ENCODE results near the gene ACAA1. TPM values are rescaled to one million over a fixed set of nuclear protein-coding genes. Genes with fewer than 3 reads are reported as not detected.
A peak's percentile ranks its signal among the peaks of the same experiment; 100 is the strongest.

ACAA1 gene
- total and polyA plus RNA-seq, 9 of the 15 experiments (the other 6 are each of a cell fraction or from before 2014, with no cell fraction given): 4.0 to 88.9 (median 57.2) TPM

DNA sequence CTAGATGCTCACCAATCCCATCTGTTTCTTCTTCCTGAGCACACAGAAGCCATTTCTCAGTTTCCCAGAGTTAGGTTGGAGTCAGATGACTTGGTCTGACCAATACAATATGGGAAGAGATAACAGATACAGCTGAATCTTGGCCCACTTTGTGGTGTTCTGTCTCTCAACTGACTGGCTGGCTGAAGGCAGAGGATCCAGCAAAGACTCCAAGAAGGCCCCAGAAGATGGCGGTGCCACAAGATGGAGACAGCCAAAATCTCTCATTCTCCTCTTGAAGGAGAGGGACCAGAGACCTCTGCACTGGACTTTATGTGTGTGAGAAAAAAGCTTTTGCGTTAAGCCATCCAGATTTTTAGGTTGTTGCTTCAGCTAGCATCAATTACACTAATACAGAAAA, 20.2 kb upstream of the ACAA1 start:
- in situ Hi-C loops (cut with MboI): no loop called here
- no TSS peak for BruUV-seq (replicated peaks)
- intact Hi-C loops (cut with micrococcal nuclease): no loop called here
- ATAC-seq (peak; percentile 44), FAIRE-seq (no peak), DNase-seq (ENCODE audit: extremely low read depth in 1 of 4, low spot score in 3 of 4) (peak in 1 of 4 experiments; percentile 30)
- H3K36me3 ChIP-seq (ENCODE audit: control insufficient read depth, insufficient read depth, low read length): no peaks in the 10 kb centered on the region
- no peak overlapping the region for H3K4me3 ChIP-seq
- ChIA-PET POLR2A (interaction anchor here (1.1 to 2.2 kb wide), 3 partner anchors 8 to 15 kb away, joined by 3 to 8 read pairs (median 5); partner anchors contain the start of gene OXSR1), CTCF (ENCODE audit: low intra/inter-chr PET ratio) (no interaction called here)
- no peaks in the 10 kb centered on the region for H3K79me2 ChIP-seq (ENCODE audit: control insufficient read depth, insufficient read depth, low read length)
- WGBS (ENCODE audit: insufficient coverage, low coverage, missing lambda C conversion rate): 70% methylated on average over 2 of the region's 2 CpGs
- H3K9ac ChIP-seq (ENCODE audit: insufficient read depth in 1 of 2, low read depth in 2 of 2, low read length in 2 of 2): no peak overlapping the region
- H3K4me1 ChIP-seq (replicated peaks in 1 of 2; ENCODE audit: control insufficient read depth in 2 of 2, insufficient read depth in 2 of 2, low read length in 2 of 2): peaks cover 0 to 2% of the 10 kb centered on the region in 2 experiments; a peak in 1 of 5 replicates
- no peaks in the 10 kb centered on the region for H3K9me3 ChIP-seq (replicated peaks; ENCODE audit: control insufficient read depth, insufficient read depth, low read depth, low read length)
- H4K20me1 ChIP-seq (replicated peaks; ENCODE audit: control insufficient read depth, insufficient read depth, low read length): no peaks in the 10 kb centered on the region
- H3K4me2 ChIP-seq (ENCODE audit: insufficient read depth, low read length): no peak overlapping the region
- no peaks in the 10 kb centered on the region for H3K9me1 ChIP-seq (ENCODE audit: control insufficient read depth, insufficient read depth, low read length)
- H3K27me3 ChIP-seq (ENCODE audit: control insufficient read depth in 2 of 2, insufficient read depth in 2 of 2, low read length in 2 of 2): no peaks in the 10 kb centered on the region
- peak overlapping the region; percentile 55 for H2AFZ ChIP-seq (ENCODE audit: low read depth, low read length)
- TF ChIP-seq BRCA1 (IDR thresholded peaks at IDR 0.05) (no peak), BRCA1 (CRISPR knock-in tag; IDR thresholded peaks at IDR 0.05) (no peak), SIRT6 (IDR thresholded peaks at IDR 0.05; ENCODE audit: low read depth, low read length) (no peak), YY1 (IDR thresholded peaks at IDR 0.05; ENCODE audit: borderline replicate concordance in 1 of 3, control insufficient read depth in 1 of 3, extremely low read depth in 1 of 3, insufficient read depth in 3 of 3, insufficient read length in 1 of 3, insufficient replicate concordance in 2 of 3, low read depth in 1 of 3, low read length in 2 of 3) (peak in 1 of 3 experiments; percentile 68), ZBTB1 (CRISPR knock-in tag; IDR thresholded peaks at IDR 0.05; ENCODE audit: borderline replicate concordance, low read depth) (no peak)
- TF ChIP-seq, protein P1, sequence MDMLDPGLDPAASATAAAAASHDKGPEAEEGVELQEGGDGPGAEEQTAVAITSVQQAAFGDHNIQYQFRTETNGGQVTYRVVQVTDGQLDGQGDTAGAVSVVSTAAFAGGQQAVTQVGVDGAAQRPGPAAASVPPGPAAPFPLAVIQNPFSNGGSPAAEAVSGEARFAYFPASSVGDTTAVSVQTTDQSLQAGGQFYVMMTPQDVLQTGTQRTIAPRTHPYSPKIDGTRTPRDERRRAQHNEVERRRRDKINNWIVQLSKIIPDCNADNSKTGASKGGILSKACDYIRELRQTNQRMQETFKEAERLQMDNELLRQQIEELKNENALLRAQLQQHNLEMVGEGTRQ (CRISPR knock-in tag; IDR thresholded peaks at IDR 0.05): peak; percentile 32
- no peak overlapping the region for H3K27ac ChIP-seq (ENCODE audit: extremely low read depth, low read depth, low read length)

Data from K562 (cell line).